GM18508 (cell line): ENCODE results near the gene FAM118A.
"Not testable (repeated sequence)": the region's sequence is repeated elsewhere in the genome, so short reads cannot be mapped to it uniquely, and the experiment has no call there.

Experiments
- ATAC-seq: cut with Tn5 transposase; IDR thresholded peaks from one replicate; pipeline ENCODE4 v1.9.1; 2021; ENCODE audit warnings: moderate number of reproducible peaks; ENCODE audit not compliant: insufficient read depth, unreplicated experiment

Gene FAM118A

GRCh38 chr22:45328261-45328660 lies 18.5 kb downstream of the FAM118A start:
- ATAC-seq: not testable (repeated sequence)

DNA sequence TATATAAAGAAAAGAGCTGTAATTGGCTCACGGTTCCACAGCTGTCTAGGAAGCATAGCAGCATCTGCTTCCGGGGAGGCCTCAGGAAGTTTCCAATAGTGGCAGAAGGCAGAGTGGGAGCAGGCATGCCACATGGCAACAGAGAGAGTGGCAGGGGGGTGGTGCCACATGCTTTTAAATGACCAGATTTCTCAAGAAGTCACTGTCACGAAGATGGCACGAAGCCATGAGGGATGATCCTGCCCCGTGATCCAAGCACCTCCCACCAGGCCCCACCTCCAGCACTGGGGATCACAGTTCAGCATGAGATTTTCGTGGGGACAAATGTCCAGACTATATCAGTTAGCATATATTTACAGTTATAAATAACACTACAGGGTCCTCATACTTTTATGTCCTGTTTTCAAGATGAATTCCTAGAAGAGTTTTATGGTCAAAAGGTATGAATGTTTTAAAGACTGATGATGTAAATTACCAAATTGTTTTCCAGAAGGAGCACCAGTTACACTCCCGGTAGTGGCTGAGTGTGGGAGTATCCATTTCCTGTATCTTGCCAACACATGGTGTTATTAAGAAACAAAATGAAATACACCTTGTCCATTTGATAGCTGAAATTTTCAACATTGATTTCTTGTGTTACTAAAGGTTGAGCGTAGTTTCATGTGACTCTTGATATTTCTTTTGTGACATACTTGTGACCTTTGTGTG lies 19.2 kb downstream of the FAM118A start:
- no peak for ATAC-seq

- no peak for ATAC-seq
Measured at GRCh38 chr22:45329530-45329936, 19.8 kb downstream of the FAM118A start.

GRCh38 chr22:45330548-45330947 lies 20.8 kb downstream of the FAM118A start:
- ATAC-seq: no peak

GRCh38 chr22:45331486-45331885 lies 21.8 kb downstream of the FAM118A start:
- no peak for ATAC-seq

- no peak for ATAC-seq
Measured at GRCh38 chr22:45332001-45332400, 22.3 kb downstream of the FAM118A start.

GRCh38 chr22:45334068-45334467 lies 24.3 kb downstream of the FAM118A start:
- no peak for ATAC-seq

DNA sequence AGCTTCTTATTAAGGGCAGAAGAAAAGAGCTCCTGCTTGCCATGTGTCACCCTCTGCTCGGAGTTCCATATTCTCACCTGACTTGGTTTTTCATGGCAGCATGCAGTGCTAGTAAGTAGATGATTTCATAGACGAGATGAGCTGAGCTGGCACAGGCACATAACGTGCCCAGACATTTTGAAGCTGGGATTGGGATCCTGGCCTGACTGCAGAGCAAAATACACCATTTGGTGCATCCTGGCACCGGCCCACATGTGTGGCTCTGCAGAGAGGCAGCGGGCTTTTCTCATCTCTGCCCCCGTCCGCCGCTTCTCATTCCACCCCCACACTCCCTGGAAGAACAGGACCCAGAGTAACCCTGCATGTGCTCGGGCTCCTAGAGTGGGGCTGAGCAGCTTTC lies 24.8 kb downstream of the FAM118A start:
- no peak for ATAC-seq

DNA sequence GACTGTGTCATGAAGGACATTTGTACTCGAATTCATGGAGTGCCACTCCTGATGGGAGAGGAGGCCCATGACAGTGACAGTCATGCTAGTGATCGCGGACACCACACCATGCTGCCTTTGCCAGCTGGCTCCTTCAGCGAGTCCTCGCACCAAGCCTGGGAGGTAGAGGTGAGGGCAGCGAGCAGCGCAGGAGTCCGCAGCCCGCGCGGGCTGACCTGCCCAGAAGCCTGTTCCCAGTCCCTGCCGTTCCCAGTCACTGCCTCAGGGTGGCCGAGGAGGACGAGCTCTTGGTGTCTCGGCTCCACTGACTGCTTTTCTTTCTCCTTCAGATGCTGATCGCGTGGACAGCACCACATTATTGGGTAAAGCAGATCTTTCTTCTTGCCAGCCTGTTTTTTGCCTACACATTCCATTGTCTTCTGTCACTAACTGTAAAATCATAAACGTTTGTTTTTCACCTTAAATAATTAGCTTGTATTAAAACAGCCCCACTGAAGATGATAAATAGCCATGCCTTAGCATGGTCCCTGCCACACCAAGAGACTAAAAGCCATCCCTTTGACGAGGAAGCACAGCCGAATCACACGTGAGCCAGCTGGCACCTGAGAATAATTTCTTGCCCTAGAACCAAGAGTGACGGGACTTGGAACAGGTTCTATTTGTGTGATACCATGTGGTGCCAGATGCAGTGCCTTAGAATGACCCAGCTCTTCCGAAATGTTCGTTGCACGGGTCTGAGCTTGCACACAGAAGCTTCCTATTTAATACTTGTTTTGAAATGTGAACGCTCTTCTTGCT lies 25.5 kb downstream of the FAM118A start:
- no peak for ATAC-seq

GRCh38 chr22:45335854-45336522 lies 26.3 kb downstream of the FAM118A start:
- no peak for ATAC-seq

DNA sequence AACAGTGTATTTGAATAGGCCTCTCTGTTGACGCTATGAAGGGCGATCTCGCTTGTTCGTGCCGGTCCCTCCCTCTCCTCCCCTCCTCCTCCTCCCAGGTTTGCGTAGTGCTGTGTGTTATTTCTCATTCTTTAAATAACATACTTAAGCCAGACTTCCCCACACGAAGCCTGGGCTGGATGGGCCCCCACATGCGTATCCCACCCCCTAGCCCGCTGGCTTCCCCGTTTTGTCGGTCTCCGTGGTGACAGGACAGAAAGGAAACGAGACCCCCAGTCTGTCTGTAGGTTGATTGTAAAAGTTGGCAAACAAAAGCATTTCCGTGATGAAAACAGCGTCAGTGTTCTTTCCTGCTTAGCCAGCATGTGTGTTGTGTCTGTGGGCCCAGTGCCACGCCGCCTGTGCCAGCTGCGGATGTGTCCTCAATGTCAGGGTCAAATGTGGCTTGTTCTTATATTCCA lies 27.3 kb downstream of the FAM118A start:
- ATAC-seq: no peak

DNA sequence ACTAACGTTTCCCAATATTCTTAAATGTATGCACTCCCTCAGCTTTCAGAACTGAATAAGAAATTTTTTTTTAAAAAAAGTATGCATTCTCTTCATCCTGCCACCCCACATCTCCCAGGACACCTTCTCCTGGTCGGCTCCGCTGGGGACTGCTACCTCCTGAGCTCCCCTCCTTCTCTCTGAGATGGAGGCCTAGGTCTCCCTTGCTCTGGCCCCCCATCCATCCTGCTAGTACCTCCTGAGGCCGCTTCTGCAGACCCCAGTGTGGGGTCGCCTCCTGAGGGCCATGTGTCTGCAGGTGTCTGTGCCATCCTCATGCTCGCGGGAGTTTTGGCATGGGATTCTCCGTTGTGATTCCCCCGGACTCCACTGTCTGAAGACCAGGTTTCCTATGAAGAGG lies 27.8 kb downstream of the FAM118A start:
- ATAC-seq: no peak

DNA sequence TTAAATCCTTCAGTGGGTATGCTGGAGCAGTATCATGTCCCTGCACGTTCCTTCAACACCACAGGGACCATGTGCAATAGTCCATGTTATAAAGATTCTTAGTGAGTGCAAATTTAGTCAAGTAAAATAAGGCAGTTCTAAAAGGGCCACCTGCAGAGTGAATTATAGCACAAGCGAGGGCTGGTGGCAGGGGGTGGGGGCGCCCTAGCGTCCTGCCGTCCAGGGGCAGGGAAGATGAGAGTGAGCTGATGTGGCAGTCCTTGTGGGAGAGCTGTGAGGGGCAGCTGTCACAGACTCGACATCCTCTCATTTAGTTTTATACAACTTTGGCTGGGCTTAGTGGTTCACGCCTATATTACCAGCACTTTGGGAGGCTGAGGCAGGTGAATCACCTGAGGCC lies 29.1 kb downstream of the FAM118A start:
- ATAC-seq: no peak

DNA sequence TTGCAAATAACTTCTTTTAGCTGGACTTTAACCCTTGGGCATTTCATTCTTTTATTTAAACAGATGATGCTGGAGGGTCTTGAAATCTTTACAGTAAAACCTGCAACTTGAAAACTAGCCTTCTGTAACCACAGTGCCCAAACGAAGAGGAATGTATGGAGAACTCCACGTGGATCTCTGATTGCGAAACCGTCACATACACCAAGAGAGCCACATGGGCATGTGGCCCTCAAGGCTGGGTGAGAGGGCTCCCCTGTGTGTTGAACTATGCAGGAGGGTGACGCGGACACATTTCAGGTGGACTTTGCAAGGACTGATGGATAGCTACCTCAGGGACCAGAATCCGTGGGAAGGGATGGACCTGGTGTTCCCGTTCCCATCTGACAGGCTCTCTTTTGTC lies 30.6 kb downstream of the FAM118A start:
- no peak for ATAC-seq

DNA sequence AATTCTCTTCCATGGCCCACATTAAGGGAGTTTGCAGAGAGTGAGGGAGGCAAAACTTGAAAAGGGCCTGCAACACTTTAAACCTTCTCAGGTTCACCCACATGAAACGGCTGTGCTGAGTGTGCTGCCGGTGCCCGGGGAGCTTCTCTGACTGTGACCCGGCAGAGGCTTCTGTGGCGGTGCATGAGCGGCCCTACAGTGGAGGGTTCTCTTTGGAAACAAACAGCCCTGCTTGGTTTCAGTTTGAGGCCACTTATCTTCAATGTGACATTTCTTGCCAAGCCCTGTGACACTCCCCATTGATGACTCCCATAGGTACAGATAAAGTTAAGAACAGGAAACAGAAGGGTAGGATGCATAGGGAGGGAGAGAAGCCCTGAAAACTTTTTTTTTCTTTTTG lies 31.8 kb downstream of the FAM118A start:
- ATAC-seq: no peak

DNA sequence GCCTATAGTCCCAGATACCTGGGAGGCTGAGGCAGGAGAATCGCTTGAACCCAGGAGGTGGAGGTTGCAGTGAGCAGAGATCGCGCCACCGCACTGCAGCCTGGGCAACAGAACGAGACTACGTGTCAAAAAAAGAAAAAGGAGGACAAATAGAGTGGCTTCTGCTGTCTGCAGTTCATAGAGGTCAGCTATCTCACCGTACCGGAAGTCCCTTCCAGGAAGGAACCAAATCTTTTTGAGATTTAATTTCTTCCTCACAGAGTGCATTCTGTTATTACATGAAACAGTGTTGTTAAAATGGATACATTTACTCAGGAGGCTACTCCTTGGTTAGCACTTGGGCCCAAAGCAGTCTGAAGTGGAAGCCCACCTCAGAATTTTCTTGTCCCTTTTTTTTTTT lies 33.4 kb downstream of the FAM118A start:
- no peak for ATAC-seq

GRCh38 chr22:45344334-45344733 lies 34.6 kb downstream of the FAM118A start:
- no peak for ATAC-seq

GRCh38 chr22:45349916-45350315 lies 40.2 kb downstream of the FAM118A start:
- ATAC-seq: no peak

GRCh38 chr22:45351956-45352355 lies 42.2 kb downstream of the FAM118A start:
- ATAC-seq: no peak

- ATAC-seq: not testable (repeated sequence)
Measured at GRCh38 chr22:45352757-45353156, 43.0 kb downstream of the FAM118A start.

DNA sequence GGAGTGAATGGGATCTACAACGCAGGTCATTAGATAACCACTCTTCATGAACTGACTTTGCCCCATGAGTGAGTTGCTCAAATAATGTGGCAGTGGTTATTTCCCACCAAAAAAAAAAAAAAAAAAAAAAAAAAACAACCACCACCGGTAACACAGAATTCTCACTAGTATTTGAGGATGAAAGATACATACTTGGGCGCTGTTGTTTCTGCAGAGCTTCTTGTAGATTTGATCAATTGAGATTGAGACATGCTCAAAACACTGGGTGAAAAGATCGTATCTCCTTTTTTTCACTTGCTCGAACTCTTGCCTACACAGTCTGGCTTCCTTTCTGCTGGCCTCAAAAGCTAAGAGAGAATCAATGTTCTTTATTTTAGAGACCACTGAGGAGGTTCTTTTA lies 44.1 kb downstream of the FAM118A start:
- no peak for ATAC-seq
